SK-N-MC (cell line): ENCODE measurements around the gene TMEM225.

ENCODE experiments used
- EZH2 ChIP-seq: fragments of 200-600 bp; sonication (generic); IDR thresholded peaks from one replicate; pipeline ENCODE4 v1.6.1; 2017; ENCODE audit warnings: antibody characterized with exemption
- POLR2AphosphoS5 ChIP-seq: IDR thresholded peaks from 2 replicates; pipeline ENCODE4 v1.6.1; 2012; ENCODE audit warnings: mild to moderate bottlenecking, low read depth, low read length, borderline replicate concordance

DNA sequence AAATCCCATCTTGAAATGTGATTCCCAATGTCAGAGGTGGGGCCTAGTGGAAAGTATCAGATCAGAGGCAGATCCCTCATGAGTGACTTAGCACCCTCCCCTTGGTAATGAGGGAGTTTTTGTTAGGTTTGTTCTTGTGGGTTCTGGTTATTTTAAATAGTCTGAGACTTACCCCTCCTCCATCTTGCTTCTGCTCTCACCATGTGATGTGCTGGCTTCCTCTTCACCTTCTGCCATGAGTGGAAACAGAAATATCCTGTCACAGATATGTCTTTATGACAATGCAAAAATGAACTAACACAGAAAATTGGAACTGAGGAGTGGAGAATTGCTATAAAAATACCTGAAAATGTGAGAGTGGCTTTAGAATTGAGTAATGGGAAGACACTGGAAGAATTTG, 33.1 kb downstream of the TMEM225 start:
- TF ChIP-seq POLR2AphosphoS5 (no peak), EZH2 (no peak)
